ENCODE measurements around the gene FANCC. TPM values are rescaled to one million over a fixed set of nuclear protein-coding genes. Genes with fewer than 3 reads are reported as not detected.

FANCC gene
- total and polyA plus RNA-seq, 2 of the 13 experiments (the other 11 are each of a cell fraction or from before 2014, with no cell fraction given): 7.4 to 8.6 TPM

DNA sequence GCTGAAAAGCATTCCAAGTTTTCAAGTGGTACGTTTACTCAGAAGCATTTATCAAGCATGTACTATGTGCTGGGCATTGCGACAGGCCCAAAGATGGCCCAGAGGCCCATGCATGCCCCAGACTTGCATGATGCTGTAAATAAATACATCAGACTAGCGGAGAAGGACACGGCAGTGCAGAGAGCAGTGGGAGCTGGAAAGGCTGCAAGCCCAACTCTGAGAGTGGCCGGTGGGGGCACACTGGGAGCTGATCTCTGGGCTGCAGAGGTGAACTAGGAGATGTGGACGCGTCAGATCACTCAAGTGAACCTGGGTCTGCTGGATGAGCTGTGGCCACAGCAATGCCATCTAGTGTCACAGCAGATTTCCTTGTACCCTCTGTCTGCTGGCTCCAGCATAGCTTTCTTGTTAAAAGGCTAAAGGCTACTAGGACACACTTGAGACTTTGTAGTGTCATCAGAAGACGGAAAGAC is 246.9 kb downstream of the FANCC start (continued):
- TF ChIP-seq, protein P1, sequence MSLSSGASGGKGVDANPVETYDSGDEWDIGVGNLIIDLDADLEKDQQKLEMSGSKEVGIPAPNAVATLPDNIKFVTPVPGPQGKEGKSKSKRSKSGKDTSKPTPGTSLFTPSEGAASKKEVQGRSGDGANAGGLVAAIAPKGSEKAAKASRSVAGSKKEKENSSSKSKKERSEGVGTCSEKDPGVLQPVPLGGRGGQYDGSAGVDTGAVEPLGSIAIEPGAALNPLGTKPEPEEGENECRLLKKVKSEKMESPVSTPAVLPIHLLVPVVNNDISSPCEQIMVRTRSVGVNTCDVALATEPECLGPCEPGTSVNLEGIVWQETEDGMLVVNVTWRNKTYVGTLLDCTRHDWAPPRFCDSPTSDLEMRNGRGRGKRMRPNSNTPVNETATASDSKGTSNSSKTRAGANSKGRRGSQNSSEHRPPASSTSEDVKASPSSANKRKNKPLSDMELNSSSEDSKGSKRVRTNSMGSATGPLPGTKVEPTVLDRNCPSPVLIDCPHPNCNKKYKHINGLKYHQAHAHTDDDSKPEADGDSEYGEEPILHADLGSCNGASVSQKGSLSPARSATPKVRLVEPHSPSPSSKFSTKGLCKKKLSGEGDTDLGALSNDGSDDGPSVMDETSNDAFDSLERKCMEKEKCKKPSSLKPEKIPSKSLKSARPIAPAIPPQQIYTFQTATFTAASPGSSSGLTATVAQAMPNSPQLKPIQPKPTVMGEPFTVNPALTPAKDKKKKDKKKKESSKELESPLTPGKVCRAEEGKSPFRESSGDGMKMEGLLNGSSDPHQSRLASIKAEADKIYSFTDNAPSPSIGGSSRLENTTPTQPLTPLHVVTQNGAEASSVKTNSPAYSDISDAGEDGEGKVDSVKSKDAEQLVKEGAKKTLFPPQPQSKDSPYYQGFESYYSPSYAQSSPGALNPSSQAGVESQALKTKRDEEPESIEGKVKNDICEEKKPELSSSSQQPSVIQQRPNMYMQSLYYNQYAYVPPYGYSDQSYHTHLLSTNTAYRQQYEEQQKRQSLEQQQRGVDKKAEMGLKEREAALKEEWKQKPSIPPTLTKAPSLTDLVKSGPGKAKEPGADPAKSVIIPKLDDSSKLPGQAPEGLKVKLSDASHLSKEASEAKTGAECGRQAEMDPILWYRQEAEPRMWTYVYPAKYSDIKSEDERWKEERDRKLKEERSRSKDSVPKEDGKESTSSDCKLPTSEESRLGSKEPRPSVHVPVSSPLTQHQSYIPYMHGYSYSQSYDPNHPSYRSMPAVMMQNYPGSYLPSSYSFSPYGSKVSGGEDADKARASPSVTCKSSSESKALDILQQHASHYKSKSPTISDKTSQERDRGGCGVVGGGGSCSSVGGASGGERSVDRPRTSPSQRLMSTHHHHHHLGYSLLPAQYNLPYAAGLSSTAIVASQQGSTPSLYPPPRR (CRISPR knock-in tag; IDR thresholded peaks at IDR 0.05; ENCODE audit: borderline replicate concordance): no peak
- TF ChIP-seq ZNF776 (CRISPR knock-in tag; IDR thresholded peaks at IDR 0.05) (no peak), ZNF775 (CRISPR knock-in tag; IDR thresholded peaks at IDR 0.05; ENCODE audit: borderline replicate concordance) (no peak), PLRG1 (conservative IDR thresholded peaks at IDR 0.05) (no peak), ZNF839 (CRISPR knock-in tag; IDR thresholded peaks at IDR 0.05; ENCODE audit: borderline replicate concordance) (no peak), HOXA5 (CRISPR knock-in tag; IDR thresholded peaks at IDR 0.05) (no peak), FOSL1 (CRISPR knock-in tag; IDR thresholded peaks at IDR 0.05; ENCODE audit: borderline replicate concordance) (no peak), JUNB (CRISPR knock-in tag; IDR thresholded peaks at IDR 0.05; ENCODE audit: borderline replicate concordance) (no peak)
- TF ChIP-seq, protein P2, sequence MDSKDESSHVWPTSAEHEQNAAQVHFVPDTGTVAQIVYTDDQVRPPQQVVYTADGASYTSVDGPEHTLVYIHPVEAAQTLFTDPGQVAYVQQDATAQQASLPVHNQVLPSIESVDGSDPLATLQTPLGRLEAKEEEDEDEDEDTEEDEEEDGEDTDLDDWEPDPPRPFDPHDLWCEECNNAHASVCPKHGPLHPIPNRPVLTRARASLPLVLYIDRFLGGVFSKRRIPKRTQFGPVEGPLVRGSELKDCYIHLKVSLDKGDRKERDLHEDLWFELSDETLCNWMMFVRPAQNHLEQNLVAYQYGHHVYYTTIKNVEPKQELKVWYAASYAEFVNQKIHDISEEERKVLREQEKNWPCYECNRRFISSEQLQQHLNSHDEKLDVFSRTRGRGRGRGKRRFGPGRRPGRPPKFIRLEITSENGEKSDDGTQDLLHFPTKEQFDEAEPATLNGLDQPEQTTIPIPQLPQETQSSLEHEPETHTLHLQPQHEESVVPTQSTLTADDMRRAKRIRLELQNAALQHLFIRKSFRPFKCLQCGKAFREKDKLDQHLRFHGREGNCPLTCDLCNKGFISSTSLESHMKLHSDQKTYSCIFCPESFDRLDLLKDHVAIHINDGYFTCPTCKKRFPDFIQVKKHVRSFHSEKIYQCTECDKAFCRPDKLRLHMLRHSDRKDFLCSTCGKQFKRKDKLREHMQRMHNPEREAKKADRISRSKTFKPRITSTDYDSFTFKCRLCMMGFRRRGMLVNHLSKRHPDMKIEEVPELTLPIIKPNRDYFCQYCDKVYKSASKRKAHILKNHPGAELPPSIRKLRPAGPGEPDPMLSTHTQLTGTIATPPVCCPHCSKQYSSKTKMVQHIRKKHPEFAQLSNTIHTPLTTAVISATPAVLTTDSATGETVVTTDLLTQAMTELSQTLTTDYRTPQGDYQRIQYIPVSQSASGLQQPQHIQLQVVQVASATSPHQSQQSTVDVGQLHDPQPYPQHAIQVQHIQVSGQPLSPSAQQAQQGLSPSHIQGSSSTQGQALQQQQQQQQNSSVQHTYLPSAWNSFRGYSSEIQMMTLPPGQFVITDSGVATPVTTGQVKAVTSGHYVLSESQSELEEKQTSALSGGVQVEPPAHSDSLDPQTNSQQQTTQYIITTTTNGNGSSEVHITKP (CRISPR knock-in tag; IDR thresholded peaks at IDR 0.05; ENCODE audit: low read depth): no peak
- TF ChIP-seq, protein P3, sequence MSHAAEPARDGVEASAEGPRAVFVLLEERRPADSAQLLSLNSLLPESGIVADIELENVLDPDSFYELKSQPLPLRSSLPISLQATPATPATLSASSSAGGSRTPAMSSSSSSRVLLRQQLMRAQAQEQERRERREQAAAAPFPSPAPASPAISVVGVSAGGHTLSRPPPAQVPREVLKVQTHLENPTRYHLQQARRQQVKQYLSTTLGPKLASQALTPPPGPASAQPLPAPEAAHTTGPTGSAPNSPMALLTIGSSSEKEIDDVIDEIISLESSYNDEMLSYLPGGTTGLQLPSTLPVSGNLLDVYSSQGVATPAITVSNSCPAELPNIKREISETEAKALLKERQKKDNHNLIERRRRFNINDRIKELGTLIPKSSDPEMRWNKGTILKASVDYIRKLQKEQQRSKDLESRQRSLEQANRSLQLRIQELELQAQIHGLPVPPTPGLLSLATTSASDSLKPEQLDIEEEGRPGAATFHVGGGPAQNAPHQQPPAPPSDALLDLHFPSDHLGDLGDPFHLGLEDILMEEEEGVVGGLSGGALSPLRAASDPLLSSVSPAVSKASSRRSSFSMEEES (CRISPR knock-in tag; IDR thresholded peaks at IDR 0.05): no peak
- TF ChIP-seq, protein P4, sequence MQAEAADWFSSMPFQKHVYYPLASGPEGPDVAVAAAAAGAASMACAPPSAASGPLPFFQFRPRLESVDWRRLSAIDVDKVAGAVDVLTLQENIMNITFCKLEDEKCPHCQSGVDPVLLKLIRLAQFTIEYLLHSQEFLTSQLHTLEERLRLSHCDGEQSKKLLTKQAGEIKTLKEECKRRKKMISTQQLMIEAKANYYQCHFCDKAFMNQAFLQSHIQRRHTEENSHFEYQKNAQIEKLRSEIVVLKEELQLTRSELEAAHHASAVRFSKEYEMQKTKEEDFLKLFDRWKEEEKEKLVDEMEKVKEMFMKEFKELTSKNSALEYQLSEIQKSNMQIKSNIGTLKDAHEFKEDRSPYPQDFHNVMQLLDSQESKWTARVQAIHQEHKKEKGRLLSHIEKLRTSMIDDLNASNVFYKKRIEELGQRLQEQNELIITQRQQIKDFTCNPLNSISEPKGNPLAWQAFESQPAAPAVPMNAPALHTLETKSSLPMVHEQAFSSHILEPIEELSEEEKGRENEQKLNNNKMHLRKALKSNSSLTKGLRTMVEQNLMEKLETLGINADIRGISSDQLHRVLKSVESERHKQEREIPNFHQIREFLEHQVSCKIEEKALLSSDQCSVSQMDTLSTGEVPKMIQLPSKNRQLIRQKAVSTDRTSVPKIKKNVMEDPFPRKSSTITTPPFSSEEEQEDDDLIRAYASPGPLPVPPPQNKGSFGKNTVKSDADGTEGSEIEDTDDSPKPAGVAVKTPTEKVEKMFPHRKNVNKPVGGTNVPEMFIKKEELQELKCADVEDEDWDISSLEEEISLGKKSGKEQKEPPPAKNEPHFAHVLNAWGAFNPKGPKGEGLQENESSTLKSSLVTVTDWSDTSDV (CRISPR knock-in tag; IDR thresholded peaks at IDR 0.05): no peak
- TF ChIP-seq, protein P5, sequence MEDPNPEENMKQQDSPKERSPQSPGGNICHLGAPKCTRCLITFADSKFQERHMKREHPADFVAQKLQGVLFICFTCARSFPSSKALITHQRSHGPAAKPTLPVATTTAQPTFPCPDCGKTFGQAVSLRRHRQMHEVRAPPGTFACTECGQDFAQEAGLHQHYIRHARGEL (CRISPR knock-in tag; IDR thresholded peaks at IDR 0.05): no peak
- TF ChIP-seq, protein P6, sequence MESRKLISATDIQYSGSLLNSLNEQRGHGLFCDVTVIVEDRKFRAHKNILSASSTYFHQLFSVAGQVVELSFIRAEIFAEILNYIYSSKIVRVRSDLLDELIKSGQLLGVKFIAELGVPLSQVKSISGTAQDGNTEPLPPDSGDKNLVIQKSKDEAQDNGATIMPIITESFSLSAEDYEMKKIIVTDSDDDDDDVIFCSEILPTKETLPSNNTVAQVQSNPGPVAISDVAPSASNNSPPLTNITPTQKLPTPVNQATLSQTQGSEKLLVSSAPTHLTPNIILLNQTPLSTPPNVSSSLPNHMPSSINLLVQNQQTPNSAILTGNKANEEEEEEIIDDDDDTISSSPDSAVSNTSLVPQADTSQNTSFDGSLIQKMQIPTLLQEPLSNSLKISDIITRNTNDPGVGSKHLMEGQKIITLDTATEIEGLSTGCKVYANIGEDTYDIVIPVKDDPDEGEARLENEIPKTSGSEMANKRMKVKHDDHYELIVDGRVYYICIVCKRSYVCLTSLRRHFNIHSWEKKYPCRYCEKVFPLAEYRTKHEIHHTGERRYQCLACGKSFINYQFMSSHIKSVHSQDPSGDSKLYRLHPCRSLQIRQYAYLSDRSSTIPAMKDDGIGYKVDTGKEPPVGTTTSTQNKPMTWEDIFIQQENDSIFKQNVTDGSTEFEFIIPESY (CRISPR knock-in tag; IDR thresholded peaks at IDR 0.05): peak; percentile 94
